Mesothelial cell of epicardium (in vitro differentiated cells): ENCODE data around the gene GHRHR. TPM values are rescaled to one million over a fixed set of nuclear protein-coding genes. Genes with fewer than 3 reads are reported as not detected.

Experiments
- DNase-seq, 2 experiments: peaks; one replicate each; pipeline ENCODE4 v3.0.0; 2021; ENCODE audit warnings: low spot score in 2 of 2; ENCODE audit not compliant: unreplicated experiment in 2 of 2
- H3K27ac Mint-ChIP-seq: 2 replicates; pipeline ENCODE4 v1.8.0; 2021; ENCODE audit warnings: mixed read lengths
- H3K27me3 Mint-ChIP-seq: 2 replicates; pipeline ENCODE4 v1.8.0; 2021; ENCODE audit warnings: low read depth, mixed read lengths
- H3K36me3 Mint-ChIP-seq: 2 replicates; pipeline ENCODE4 v1.8.0; 2021; ENCODE audit warnings: mixed read lengths
- H3K4me1 Mint-ChIP-seq: 2 replicates; pipeline ENCODE4 v1.8.0; 2021; ENCODE audit warnings: mixed read lengths
- H3K4me3 Mint-ChIP-seq: 2 replicates; pipeline ENCODE4 v1.8.0; 2021; ENCODE audit warnings: mild to moderate bottlenecking, moderate library complexity, mixed read lengths
- H3K9me3 Mint-ChIP-seq: 2 replicates; pipeline ENCODE4 v1.8.0; 2021; ENCODE audit warnings: mixed read lengths
- total RNA-seq: library from RNA; stranded (reverse); gene quantifications from 3 replicates; pipeline ENCODE4 v1.2.1, GENCODE V29; 2021
- TF ChIP-seq, protein P1 (sequence below): fragments of 200-600 bp; sonication (generic); IDR thresholded peaks from one replicate; pipeline ENCODE4 v1.5.0; 2021; ENCODE audit warnings: antibody characterized with exemption; ENCODE audit not compliant: unreplicated experiment

The GHRHR gene
- total RNA-seq, 1 donor from 2014 or later: not detected

GRCh38 chr7:31014826-31015225, 51.1 kb downstream of the GHRHR start:
- DNase-seq: no peak
- peaks cover 8% of the 10 kb centered on the region for H3K9me3 Mint-ChIP-seq
- H3K4me1 Mint-ChIP-seq: no peaks in the 10 kb centered on the region
- H3K27me3 Mint-ChIP-seq: peaks cover 47% of the 10 kb centered on the region
- H3K27ac Mint-ChIP-seq: no peak overlapping the region
- no peak overlapping the region for H3K4me3 Mint-ChIP-seq
- no peaks in the 10 kb centered on the region for H3K36me3 Mint-ChIP-seq
- TF ChIP-seq, protein P1, sequence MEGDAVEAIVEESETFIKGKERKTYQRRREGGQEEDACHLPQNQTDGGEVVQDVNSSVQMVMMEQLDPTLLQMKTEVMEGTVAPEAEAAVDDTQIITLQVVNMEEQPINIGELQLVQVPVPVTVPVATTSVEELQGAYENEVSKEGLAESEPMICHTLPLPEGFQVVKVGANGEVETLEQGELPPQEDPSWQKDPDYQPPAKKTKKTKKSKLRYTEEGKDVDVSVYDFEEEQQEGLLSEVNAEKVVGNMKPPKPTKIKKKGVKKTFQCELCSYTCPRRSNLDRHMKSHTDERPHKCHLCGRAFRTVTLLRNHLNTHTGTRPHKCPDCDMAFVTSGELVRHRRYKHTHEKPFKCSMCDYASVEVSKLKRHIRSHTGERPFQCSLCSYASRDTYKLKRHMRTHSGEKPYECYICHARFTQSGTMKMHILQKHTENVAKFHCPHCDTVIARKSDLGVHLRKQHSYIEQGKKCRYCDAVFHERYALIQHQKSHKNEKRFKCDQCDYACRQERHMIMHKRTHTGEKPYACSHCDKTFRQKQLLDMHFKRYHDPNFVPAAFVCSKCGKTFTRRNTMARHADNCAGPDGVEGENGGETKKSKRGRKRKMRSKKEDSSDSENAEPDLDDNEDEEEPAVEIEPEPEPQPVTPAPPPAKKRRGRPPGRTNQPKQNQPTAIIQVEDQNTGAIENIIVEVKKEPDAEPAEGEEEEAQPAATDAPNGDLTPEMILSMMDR: no peak

DNA sequence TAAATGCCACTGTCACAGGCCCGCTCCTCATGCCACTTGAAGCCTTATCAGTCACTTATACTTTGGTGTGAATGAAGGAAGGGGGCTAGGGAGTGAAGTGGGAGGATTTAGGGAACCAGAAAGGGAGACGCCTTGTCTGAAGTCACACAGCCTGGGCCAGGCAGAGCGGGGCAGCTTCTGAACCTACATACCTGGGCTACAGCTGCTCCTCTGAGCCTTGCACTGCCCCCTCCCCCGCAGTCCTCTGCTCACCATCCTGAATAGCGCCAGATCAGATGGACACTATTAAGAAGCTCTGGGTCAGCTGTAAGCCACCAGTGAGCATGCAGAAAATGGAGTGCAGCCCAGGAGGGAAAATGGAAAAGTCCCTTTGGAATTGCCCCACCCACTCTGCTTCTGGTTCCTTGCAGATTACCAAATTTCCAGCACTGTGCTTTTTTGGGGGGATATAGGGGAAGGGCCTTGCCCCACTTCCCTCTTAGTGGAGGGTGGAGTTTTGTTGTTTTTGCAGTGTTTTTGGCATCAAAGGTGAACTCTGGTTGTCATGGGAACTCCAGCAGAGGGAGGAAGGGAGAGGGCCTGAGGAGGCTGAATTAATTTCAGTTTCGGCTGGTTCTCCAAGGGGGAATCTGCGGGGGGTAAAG, 53.4 kb downstream of the GHRHR start:
- TF ChIP-seq, protein P1: no peak
- Mint-ChIP-seq H3K9me3 (no peaks in the 10 kb centered on the region), H3K27ac (no peak overlapping the region), H3K36me3 (no peaks in the 10 kb centered on the region), H3K4me1 (no peaks in the 10 kb centered on the region), H3K4me3 (no peak overlapping the region), H3K27me3 (peaks cover 42% of the 10 kb centered on the region)
- no peak for DNase-seq

- no peak overlapping the region for H3K4me3 Mint-ChIP-seq
- no peaks in the 10 kb centered on the region for H3K36me3 Mint-ChIP-seq
- H3K4me1 Mint-ChIP-seq: no peaks in the 10 kb centered on the region
- H3K27ac Mint-ChIP-seq: no peak overlapping the region
- H3K27me3 Mint-ChIP-seq: peaks cover 42% of the 10 kb centered on the region
- no peaks in the 10 kb centered on the region for H3K9me3 Mint-ChIP-seq
- TF ChIP-seq, protein P1: no peak
- DNase-seq: no peak
Measured at GRCh38 chr7:31017721-31018120, 54.0 kb downstream of the GHRHR start.

- no peak overlapping the region for H3K27ac Mint-ChIP-seq
- peaks cover 26% of the 10 kb centered on the region for H3K27me3 Mint-ChIP-seq
- no peaks in the 10 kb centered on the region for H3K36me3 Mint-ChIP-seq
- no peaks in the 10 kb centered on the region for H3K9me3 Mint-ChIP-seq
- DNase-seq: no peak
- H3K4me1 Mint-ChIP-seq: no peaks in the 10 kb centered on the region
- TF ChIP-seq, protein P1: no peak
- H3K4me3 Mint-ChIP-seq: no peak overlapping the region
Measured at GRCh38 chr7:31019509-31019908, 55.8 kb downstream of the GHRHR start.

DNA sequence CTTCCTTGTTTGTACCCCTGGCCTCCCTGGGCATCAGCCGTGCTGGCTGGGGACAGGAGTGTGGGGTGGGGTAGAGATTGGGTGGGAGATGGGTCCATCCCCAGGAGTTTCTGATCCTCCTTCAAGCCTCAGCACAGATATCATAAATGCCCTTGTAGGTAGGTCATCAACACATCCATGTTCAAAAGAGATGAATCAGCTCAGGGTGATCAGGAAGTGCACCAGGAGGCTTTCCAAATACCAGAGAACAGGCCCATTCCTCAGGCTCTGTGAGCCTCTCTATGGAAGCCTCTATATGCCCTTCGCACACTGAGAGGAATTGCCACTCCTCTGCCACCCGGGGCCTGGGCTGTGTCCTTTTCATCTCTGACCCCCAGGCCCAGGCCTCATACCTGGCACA, 56.4 kb downstream of the GHRHR start:
- DNase-seq: no peak
- Mint-ChIP-seq H3K4me1 (no peaks in the 10 kb centered on the region), H3K4me3 (no peak overlapping the region), H3K9me3 (no peaks in the 10 kb centered on the region), H3K27me3 (peaks cover 23% of the 10 kb centered on the region), H3K36me3 (no peaks in the 10 kb centered on the region), H3K27ac (no peak overlapping the region)
- TF ChIP-seq, protein P1: no peak

- TF ChIP-seq, protein P1: no peak
- Mint-ChIP-seq H3K27ac (no peak overlapping the region), H3K4me1 (no peaks in the 10 kb centered on the region), H3K27me3 (peaks cover 20% of the 10 kb centered on the region), H3K4me3 (no peak overlapping the region), H3K36me3 (no peaks in the 10 kb centered on the region), H3K9me3 (no peaks in the 10 kb centered on the region)
- no peak for DNase-seq
Measured at GRCh38 chr7:31020652-31021051, 56.9 kb downstream of the GHRHR start.
